Hematopoietic multipotent progenitor cell (in vitro differentiated cells): ENCODE results near the gene TCF7L1. TPM values are rescaled to one million over a fixed set of nuclear protein-coding genes. Genes with fewer than 3 reads are reported as not detected.
"Not testable (repeated sequence)": the region's sequence is repeated elsewhere in the genome, so short reads cannot be mapped to it uniquely, and the experiment has no call there.

Experiments
- DNase-seq, 3 donors: peaks; one replicate each; pipeline ENCODE4 v3.0.0-alpha.2; 2011 to 2015; ENCODE audit warnings: low read depth in 2 of 3, low spot score in 2 of 3
- small RNA-seq: library from RNA; depleted of rRNA; stranded (forward); fragments of <200 nt; gene quantifications from one replicate; pipeline ENCODE3, GENCODE V24; 2012
- total RNA-seq: library from RNA; depleted of rRNA; stranded (reverse); fragments of >200 nt; gene quantifications from one replicate; pipeline ENCODE4 v1.2.3, GENCODE V29; 2012

Gene TCF7L1
- total RNA-seq, 1 donor: not detected

GRCh38 chr2:85340034-85340892 is 207.1 kb downstream of the TCF7L1 start:
- no peak for DNase-seq

- DNase-seq: no peak
Measured at GRCh38 chr2:85341269-85342029, 208.3 kb downstream of the TCF7L1 start.

GRCh38 chr2:85342156-85342555 is 209.0 kb downstream of the TCF7L1 start:
- no peak for DNase-seq

GRCh38 chr2:85343207-85343895 is 210.2 kb downstream of the TCF7L1 start:
- DNase-seq: not testable (repeated sequence)

- DNase-seq: no peak
Measured at GRCh38 chr2:85344356-85344954, 211.3 kb downstream of the TCF7L1 start.

- no peak for DNase-seq
Measured at GRCh38 chr2:85347599-85347998, 214.4 kb downstream of the TCF7L1 start.

GRCh38 chr2:85353876-85354285 is 220.7 kb downstream of the TCF7L1 start:
- DNase-seq: peak in 1 of 3 donors; percentile 5

- peak; percentile 93 to 100 (median 98) for DNase-seq
Measured at GRCh38 chr2:85354286-85355072, 221.3 kb downstream of the TCF7L1 start, which contains the start of the genes ELMOD3 and RETSAT. ELMOD3 (plus strand) TSS chr2:85354769; CDS start chr2:85357199, 2,430 bp downstream. RETSAT (minus strand) TSS chr2:85354528; CDS start chr2:85354507, 21 bp downstream.

- no peak for DNase-seq
Measured at GRCh38 chr2:85355073-85355410, 221.8 kb downstream of the TCF7L1 start.

GRCh38 chr2:85355521-85355920 is 222.3 kb downstream of the TCF7L1 start:
- DNase-seq: no peak

GRCh38 chr2:85356186-85356585 is 223.0 kb downstream of the TCF7L1 start:
- no peak for DNase-seq

GRCh38 chr2:85357736-85358135 is 224.5 kb downstream of the TCF7L1 start:
- DNase-seq: no peak

Small RNA genes within 50 kb of the gene (small RNA-seq; reads per million reads assigned to genes)
- gene AC093162.1 (not detected), gene RF00019 (not detected), gene RNU6-674P (not detected)

Other genes with a start within 250 kb of the TCF7L1 start
- 607 TPM for gene TMSB10, start 227.7 kb upstream of the TCF7L1 start, total RNA-seq
- gene KCMF1, start 162.2 kb upstream of the TCF7L1 start, total RNA-seq: 20.2 TPM
- gene TGOLN2, start 194.6 kb downstream of the TCF7L1 start, total RNA-seq: 59.2 TPM
- 26.4 TPM for gene RETSAT, start 221.1 kb downstream of the TCF7L1 start, total RNA-seq
- 10.5 TPM for gene ELMOD3, start 221.4 kb downstream of the TCF7L1 start, total RNA-seq